OCI-LY7 (cell line): ENCODE results near the gene SNX14. TPM values are rescaled to one million over a fixed set of nuclear protein-coding genes. Genes with fewer than 3 reads are reported as not detected.
"Not testable (repeated sequence)": the region's sequence is repeated elsewhere in the genome, so short reads cannot be mapped to it uniquely, and the experiment has no call there.

Experiments used
- BruUV-seq: library from RNA; stranded (reverse); fragments of 400-500 nt; replicated peaks from 2 replicates; lab custom pipeline; 2021; lab: Mats Ljungman, UMichigan
- CTCF ChIA-PET: fragments of 300-600 bp; sonication (Branson Sonifier 250); formaldehyde crosslinking; loops from one replicate; lab custom pipeline; 2022; ENCODE audit warnings: antibody characterized with exemption; ENCODE audit not compliant: unreplicated experiment; lab: Charles Lee
- POLR2A ChIA-PET: fragments of 300-600 bp; sonication (Branson Sonifier 250); formaldehyde crosslinking; loops from one replicate; lab custom pipeline; 2022; ENCODE audit warnings: antibody characterized with exemption; lab: Charles Lee
- DNase-seq: peaks from one replicate; pipeline ENCODE4 v3.0.0-alpha.2; 2015; ENCODE audit warnings: low spot score
- H2AFZ ChIP-seq: fragments of 200-600 bp; sonication (generic), shearing (Covaris generic); 2 replicates; pipeline ENCODE4 v1.6.1; 2014; ENCODE audit warnings: mild to moderate bottlenecking, antibody characterized with exemption, low read length, moderate library complexity
- H3K27ac ChIP-seq: fragments of 200-600 bp; sonication (generic); 2 replicates; pipeline ENCODE4 v1.5.1; 2014; ENCODE audit warnings: mixed run types, low read depth, mild to moderate bottlenecking, moderate library complexity, low read length, inconsistent platforms; ENCODE audit not compliant: poor library complexity, severe bottlenecking
- H3K36me3 ChIP-seq: fragments of 200-600 bp; sonication (generic); 2 replicates; pipeline ENCODE4 v1.6.1; 2014; ENCODE audit warnings: mild to moderate bottlenecking, antibody characterized with exemption, low read length, moderate library complexity, mixed read lengths; ENCODE audit not compliant: insufficient read depth
- H3K4me1 ChIP-seq: fragments of 200-600 bp; sonication (generic); 2 replicates; pipeline ENCODE4 v1.5.1; 2014; ENCODE audit warnings: mild to moderate bottlenecking, low read length; ENCODE audit not compliant: insufficient read depth, poor library complexity, severe bottlenecking
- H3K4me2 ChIP-seq: fragments of 200-600 bp; sonication (generic); 2 replicates; pipeline ENCODE4 v1.6.1; 2014; ENCODE audit warnings: mild to moderate bottlenecking, low read length
- H3K4me3 ChIP-seq: fragments of 200-600 bp; sonication (generic); 2 replicates; pipeline ENCODE4 v1.5.1; 2014; ENCODE audit warnings: mild to moderate bottlenecking, low read depth, low read length; ENCODE audit not compliant: poor library complexity, severe bottlenecking
- H3K79me2 ChIP-seq: fragments of 200-600 bp; sonication (generic); 2 replicates; pipeline ENCODE4 v1.6.1; 2016; ENCODE audit warnings: low read depth, mild to moderate bottlenecking, low read length, moderate library complexity, mixed read lengths; ENCODE audit not compliant: insufficient read depth
- H3K9me2 ChIP-seq: fragments of 200-600 bp; sonication (generic); 2 replicates; pipeline ENCODE4 v1.6.1; 2016; ENCODE audit warnings: mild to moderate bottlenecking, low read length, mixed read lengths; ENCODE audit not compliant: insufficient read depth
- H3K9me3 ChIP-seq: fragments of 200-600 bp; sonication (generic); 2 replicates; pipeline ENCODE4 v1.6.1; 2014; ENCODE audit warnings: mild to moderate bottlenecking, mixed run types, low read length, mixed read lengths
- H4K20me1 ChIP-seq: fragments of 200-600 bp; sonication (generic); 2 replicates; pipeline ENCODE4 v1.6.1; 2014; ENCODE audit warnings: mild to moderate bottlenecking, antibody characterized with exemption, low read length, moderate library complexity, mixed read lengths; ENCODE audit not compliant: insufficient read depth
- EZH2phosphoT487 ChIP-seq: fragments of 200-600 bp; sonication (generic); IDR thresholded peaks from 2 replicates; pipeline ENCODE4 v1.6.1; 2018; ENCODE audit warnings: low read depth, borderline replicate concordance, mild to moderate bottlenecking, mixed run types, antibody characterized with exemption, low read length, moderate library complexity, mixed read lengths
- intact Hi-C: fragments of 100-400 bp; cut with micrococcal nuclease; formaldehyde crosslinking; loops from one replicate; pipeline ENCODE4 v1.10.0; 2022; ENCODE audit not compliant: unreplicated experiment
- total RNA-seq, 2 experiments: library from RNA; depleted of rRNA in 1 of 2; stranded (reverse); fragments of >200 nt in 1 of 2; shearing (Covaris generic) in 1 of 2; gene quantifications; 2 replicates each; pipeline ENCODE4 v1.2.3, GENCODE V29; 2014 to 2022
- TF ChIP-seq, protein P1 (sequence below): fragments of 200-600 bp; sonication (generic); conservative IDR thresholded peaks from 2 replicates; pipeline ENCODE4 v1.5.1; 2014; ENCODE audit warnings: mild to moderate bottlenecking, antibody characterized with exemption, low read length, moderate library complexity, mixed read lengths

SNX14 gene
- total RNA-seq, 2 experiments from 2014 or later: 73.4 to 75.3 TPM

DNA sequence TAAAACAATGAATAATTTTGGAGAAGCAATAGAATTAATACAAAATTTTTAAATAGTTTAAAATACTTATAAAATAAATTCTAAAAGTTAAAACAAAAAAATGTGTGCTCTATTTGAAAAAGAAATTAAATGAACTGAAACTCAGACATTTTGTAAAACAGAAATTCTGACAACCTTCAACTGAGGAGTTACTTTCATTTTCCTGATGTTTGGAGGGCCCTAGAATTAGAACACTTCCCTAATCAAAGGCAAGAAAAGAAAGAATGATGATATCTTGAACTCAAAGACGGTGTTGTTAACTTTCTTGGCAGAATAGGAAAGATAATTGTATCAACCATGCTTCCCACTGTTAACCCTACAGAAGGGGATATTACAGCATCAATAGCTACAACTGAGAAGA lies 27.9 kb downstream of the SNX14 start:
- H3K36me3 ChIP-seq: peaks cover 59% of the 10 kb centered on the region
- H3K79me2 ChIP-seq: no peaks in the 10 kb centered on the region
- H3K4me1 ChIP-seq: no peaks in the 10 kb centered on the region
- H4K20me1 ChIP-seq: no peaks in the 10 kb centered on the region
- TF ChIP-seq EZH2phosphoT487: no peak
- TF ChIP-seq, protein P1, sequence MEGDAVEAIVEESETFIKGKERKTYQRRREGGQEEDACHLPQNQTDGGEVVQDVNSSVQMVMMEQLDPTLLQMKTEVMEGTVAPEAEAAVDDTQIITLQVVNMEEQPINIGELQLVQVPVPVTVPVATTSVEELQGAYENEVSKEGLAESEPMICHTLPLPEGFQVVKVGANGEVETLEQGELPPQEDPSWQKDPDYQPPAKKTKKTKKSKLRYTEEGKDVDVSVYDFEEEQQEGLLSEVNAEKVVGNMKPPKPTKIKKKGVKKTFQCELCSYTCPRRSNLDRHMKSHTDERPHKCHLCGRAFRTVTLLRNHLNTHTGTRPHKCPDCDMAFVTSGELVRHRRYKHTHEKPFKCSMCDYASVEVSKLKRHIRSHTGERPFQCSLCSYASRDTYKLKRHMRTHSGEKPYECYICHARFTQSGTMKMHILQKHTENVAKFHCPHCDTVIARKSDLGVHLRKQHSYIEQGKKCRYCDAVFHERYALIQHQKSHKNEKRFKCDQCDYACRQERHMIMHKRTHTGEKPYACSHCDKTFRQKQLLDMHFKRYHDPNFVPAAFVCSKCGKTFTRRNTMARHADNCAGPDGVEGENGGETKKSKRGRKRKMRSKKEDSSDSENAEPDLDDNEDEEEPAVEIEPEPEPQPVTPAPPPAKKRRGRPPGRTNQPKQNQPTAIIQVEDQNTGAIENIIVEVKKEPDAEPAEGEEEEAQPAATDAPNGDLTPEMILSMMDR: no peak
- H3K4me3 ChIP-seq: no peak overlapping the region
- BruUV-seq: no TSS peak
- H3K9me3 ChIP-seq: no peaks in the 10 kb centered on the region
- POLR2A ChIA-PET: interaction anchor here (0.9 kb wide), 1 partner anchor 104 kb away, joined by 3 read pairs; no protein-coding TSS in a partner anchor
- CTCF ChIA-PET: no interaction called here
- H2AFZ ChIP-seq: no peak overlapping the region
- H3K4me2 ChIP-seq: no peak overlapping the region
- intact Hi-C loops: no loop called here
- H3K9me2 ChIP-seq: no peaks in the 10 kb centered on the region
- no peak for DNase-seq
- no peak overlapping the region for H3K27ac ChIP-seq

DNA sequence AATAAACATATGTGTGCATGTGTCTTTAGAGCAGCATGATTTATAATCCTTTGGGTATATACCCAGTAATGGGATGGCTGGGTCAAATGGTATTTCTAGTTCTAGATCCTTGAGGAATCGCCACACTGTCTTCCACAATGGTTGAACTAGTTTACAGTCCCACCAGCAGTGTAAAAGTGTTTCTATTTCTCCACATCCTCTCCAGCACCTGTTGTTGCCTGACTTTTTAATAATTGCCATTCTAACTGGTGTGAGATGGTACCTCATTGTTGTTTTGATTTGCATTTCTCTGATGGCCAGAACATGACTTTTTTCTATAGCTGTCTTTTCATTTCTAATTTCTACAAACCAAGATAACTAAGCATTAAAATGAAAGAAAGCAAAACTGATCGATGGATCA lies 29.4 kb downstream of the SNX14 start:
- H3K9me2 ChIP-seq, H3K27ac ChIP-seq, H3K4me3 ChIP-seq, H2AFZ ChIP-seq, H3K79me2 ChIP-seq, POLR2A ChIA-PET, CTCF ChIA-PET, H3K4me1 ChIP-seq, H3K4me2 ChIP-seq, intact Hi-C loops, H4K20me1 ChIP-seq, DNase-seq, BruUV-seq, H3K9me3 ChIP-seq: not testable (repeated sequence)
- H3K36me3 ChIP-seq: peaks cover 47% of the 10 kb centered on the region

DNA sequence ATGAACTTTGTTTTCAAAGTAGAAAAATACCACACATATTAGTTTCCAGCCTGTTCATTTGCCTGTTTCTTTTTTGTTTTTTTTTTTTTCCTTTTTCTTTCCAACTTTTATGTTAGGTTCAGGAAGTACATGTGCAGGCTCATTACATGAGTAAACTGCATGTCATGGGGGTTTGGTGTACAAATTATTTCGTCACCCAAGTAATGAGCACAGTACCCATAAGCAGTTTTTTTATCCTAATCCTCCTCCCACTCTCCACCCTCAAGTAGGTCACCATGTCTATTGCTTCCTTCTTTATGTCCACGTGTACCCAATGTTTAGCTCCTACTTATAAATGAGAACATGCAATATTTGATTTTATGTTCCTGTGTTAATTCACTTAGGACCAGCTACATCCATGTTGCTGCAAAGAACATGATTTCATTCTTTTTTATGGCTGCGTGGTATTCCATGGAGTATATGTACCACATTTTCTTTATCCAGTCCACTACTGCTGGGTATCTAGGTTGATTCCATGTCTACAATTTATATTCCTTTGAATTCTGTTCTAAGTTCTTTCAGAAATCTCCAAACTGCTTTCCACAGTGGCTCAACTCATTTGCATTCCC lies 31.8 kb downstream of the SNX14 start:
- H3K9me2 ChIP-seq: no peaks in the 10 kb centered on the region
- no TSS peak for BruUV-seq
- H3K36me3 ChIP-seq: peaks cover 36% of the 10 kb centered on the region
- TF ChIP-seq, protein P1: no peak
- TF ChIP-seq EZH2phosphoT487: no peak
- no peaks in the 10 kb centered on the region for H3K9me3 ChIP-seq
- no peak overlapping the region for H3K4me3 ChIP-seq
- DNase-seq: no peak
- POLR2A ChIA-PET: interaction anchor here (0.6 to 1.0 kb wide), 6 partner anchors 8 to 416 kb away, joined by 3 to 4 read pairs (median 3); no protein-coding TSS in a partner anchor
- H4K20me1 ChIP-seq: no peaks in the 10 kb centered on the region
- H3K4me2 ChIP-seq: no peak overlapping the region
- CTCF ChIA-PET: no interaction called here
- intact Hi-C loops: no loop called here
- H3K4me1 ChIP-seq: no peaks in the 10 kb centered on the region
- no peak overlapping the region for H3K27ac ChIP-seq
- H2AFZ ChIP-seq: no peak overlapping the region
- no peaks in the 10 kb centered on the region for H3K79me2 ChIP-seq
